ENCODE measurements around the gene SLC49A4.

Gene SLC49A4

GRCh38 chr3:122782804-122783203, 12.1 kb upstream of the SLC49A4 start:
- DNase-seq (ENCODE audit: extremely low spot score): no peak
- ChIA-PET CTCF (no interaction called here), POLR2A (no interaction called here)
- TF ChIP-seq FOXK2 (IDR thresholded peaks at IDR 0.05) (no peak), PKNOX1 (IDR thresholded peaks at IDR 0.05) (no peak), SUZ12 (IDR thresholded peaks at IDR 0.05) (no peak), SP1 (IDR thresholded peaks at IDR 0.05) (no peak), HDGF (IDR thresholded peaks at IDR 0.05; ENCODE audit: borderline replicate concordance) (no peak), BHLHE40 (IDR thresholded peaks at IDR 0.05; ENCODE audit: borderline replicate concordance) (no peak), FOXM1 (IDR thresholded peaks at IDR 0.05; ENCODE audit: borderline replicate concordance) (no peak), ELF4 (IDR thresholded peaks at IDR 0.05) (no peak), ZNF384 (IDR thresholded peaks at IDR 0.05) (no peak), L3MBTL2 (conservative IDR thresholded peaks at IDR 0.05) (no peak), FOXA1 (IDR thresholded peaks at IDR 0.05) (no peak)

GRCh38 chr3:122784436-122784835, 10.4 kb upstream of the SLC49A4 start:
- ChIA-PET POLR2A (no interaction called here), CTCF (interaction anchor here (0.7 kb wide), 1 partner anchor 223 kb away, joined by 3 read pairs; no protein-coding TSS in a partner anchor)
- DNase-seq (ENCODE audit: extremely low spot score): no peak
- no peak for TF ChIP-seq SP1 (IDR thresholded peaks at IDR 0.05)
- TF ChIP-seq CTBP1 (IDR thresholded peaks at IDR 0.05; ENCODE audit: borderline replicate concordance): no peak

- POLR2A ChIA-PET: no interaction called here
- CTCF ChIA-PET: no interaction called here
- no peak for DNase-seq (ENCODE audit: extremely low spot score)
- TF ChIP-seq FOXK2 (IDR thresholded peaks at IDR 0.05) (no peak), TARDBP (IDR thresholded peaks at IDR 0.05) (no peak), L3MBTL2 (conservative IDR thresholded peaks at IDR 0.05) (no peak), ARNT (IDR thresholded peaks at IDR 0.05) (no peak), FOXA1 (IDR thresholded peaks at IDR 0.05) (no peak), ELF4 (IDR thresholded peaks at IDR 0.05) (no peak), CTBP1 (IDR thresholded peaks at IDR 0.05; ENCODE audit: borderline replicate concordance) (no peak), SUZ12 (IDR thresholded peaks at IDR 0.05) (no peak), NFRKB (IDR thresholded peaks at IDR 0.05) (no peak)
Measured at GRCh38 chr3:122785231-122785630, 9.6 kb upstream of the SLC49A4 start.

GRCh38 chr3:122786066-122786465, 8.8 kb upstream of the SLC49A4 start:
- DNase-seq (ENCODE audit: extremely low spot score): no peak
- ChIA-PET CTCF (no interaction called here), POLR2A (no interaction called here)
- TF ChIP-seq BHLHE40 (IDR thresholded peaks at IDR 0.05; ENCODE audit: borderline replicate concordance) (no peak), FOXK2 (IDR thresholded peaks at IDR 0.05) (no peak), HDGF (IDR thresholded peaks at IDR 0.05; ENCODE audit: borderline replicate concordance) (no peak), ZNF384 (IDR thresholded peaks at IDR 0.05) (no peak), SP1 (IDR thresholded peaks at IDR 0.05) (no peak), TARDBP (IDR thresholded peaks at IDR 0.05) (no peak), NFRKB (IDR thresholded peaks at IDR 0.05) (no peak)

- ChIA-PET CTCF (no interaction called here), POLR2A (no interaction called here)
- TF ChIP-seq PKNOX1 (IDR thresholded peaks at IDR 0.05) (no peak), TARDBP (IDR thresholded peaks at IDR 0.05) (no peak), FOXM1 (IDR thresholded peaks at IDR 0.05; ENCODE audit: borderline replicate concordance) (no peak), ELF4 (IDR thresholded peaks at IDR 0.05) (no peak), HDGF (IDR thresholded peaks at IDR 0.05; ENCODE audit: borderline replicate concordance) (no peak), ZNF384 (IDR thresholded peaks at IDR 0.05) (no peak)
- DNase-seq (ENCODE audit: extremely low spot score): no peak
Measured at GRCh38 chr3:122787872-122788271, 7.0 kb upstream of the SLC49A4 start.

- DNase-seq (ENCODE audit: extremely low spot score): no peak
- ChIA-PET POLR2A (no interaction called here), CTCF (interaction anchor here (1.5 kb wide), 1 partner anchor 30 kb away, joined by 3 read pairs; no protein-coding TSS in a partner anchor)
- no peak for TF ChIP-seq CTBP1 (IDR thresholded peaks at IDR 0.05; ENCODE audit: borderline replicate concordance)
- TF ChIP-seq L3MBTL2 (conservative IDR thresholded peaks at IDR 0.05): no peak
- no peak for TF ChIP-seq HDGF (IDR thresholded peaks at IDR 0.05; ENCODE audit: borderline replicate concordance)
- TF ChIP-seq TARDBP (IDR thresholded peaks at IDR 0.05): no peak
- no peak for TF ChIP-seq FOXK2 (IDR thresholded peaks at IDR 0.05)
- no peak for TF ChIP-seq FOXM1 (IDR thresholded peaks at IDR 0.05; ENCODE audit: borderline replicate concordance)
- no peak for TF ChIP-seq NFRKB (IDR thresholded peaks at IDR 0.05)
- no peak for TF ChIP-seq ZNF384 (IDR thresholded peaks at IDR 0.05)
- no peak for TF ChIP-seq LEF1 (IDR thresholded peaks at IDR 0.05; ENCODE audit: borderline replicate concordance)
- no peak for TF ChIP-seq ELF4 (IDR thresholded peaks at IDR 0.05)
- TF ChIP-seq SP1 (IDR thresholded peaks at IDR 0.05): no peak
- no peak for TF ChIP-seq SUZ12 (IDR thresholded peaks at IDR 0.05)
- TF ChIP-seq BHLHE40 (IDR thresholded peaks at IDR 0.05; ENCODE audit: borderline replicate concordance): no peak
- no peak for TF ChIP-seq ARNT (IDR thresholded peaks at IDR 0.05)
Measured at GRCh38 chr3:122789585-122790273, 5.1 kb upstream of the SLC49A4 start.

- POLR2A ChIA-PET: interaction anchor here (0.6 to 1.3 kb wide), 11 partner anchors 9 to 1304 kb away, joined by 3 to 8 read pairs (median 3); no protein-coding TSS in a partner anchor
- CTCF ChIA-PET: interaction anchor here (0.5 to 0.9 kb wide), 2 partner anchors 38 to 877 kb away, joined by 3 to 4 read pairs; no protein-coding TSS in a partner anchor
- DNase-seq (ENCODE audit: extremely low spot score): peak; percentile 88
- no peak for TF ChIP-seq CTBP1 (IDR thresholded peaks at IDR 0.05; ENCODE audit: borderline replicate concordance)
- no peak for TF ChIP-seq ARNT (IDR thresholded peaks at IDR 0.05)
- TF ChIP-seq SP1 (IDR thresholded peaks at IDR 0.05): no peak
- peak; percentile 99 for TF ChIP-seq L3MBTL2 (conservative IDR thresholded peaks at IDR 0.05)
- peak; percentile 36; the same call in 1 of the 2 replicates for TF ChIP-seq ELF4 (IDR thresholded peaks at IDR 0.05)
- TF ChIP-seq BHLHE40 (IDR thresholded peaks at IDR 0.05; ENCODE audit: borderline replicate concordance): no peak
- TF ChIP-seq PKNOX1 (IDR thresholded peaks at IDR 0.05): no peak
- no peak for TF ChIP-seq HDGF (IDR thresholded peaks at IDR 0.05; ENCODE audit: borderline replicate concordance)
- no peak for TF ChIP-seq NFRKB (IDR thresholded peaks at IDR 0.05)
- no peak for TF ChIP-seq FOXM1 (IDR thresholded peaks at IDR 0.05; ENCODE audit: borderline replicate concordance)
- no peak for TF ChIP-seq SUZ12 (IDR thresholded peaks at IDR 0.05)
- peak; percentile 77 for TF ChIP-seq FOXK2 (IDR thresholded peaks at IDR 0.05)
- TF ChIP-seq TARDBP (IDR thresholded peaks at IDR 0.05): no peak
- TF ChIP-seq ZNF384 (IDR thresholded peaks at IDR 0.05): no peak
- no peak for TF ChIP-seq LEF1 (IDR thresholded peaks at IDR 0.05; ENCODE audit: borderline replicate concordance)
- TF ChIP-seq FOXA1 (IDR thresholded peaks at IDR 0.05): no peak
Measured at GRCh38 chr3:122793568-122794416, 1.1 kb upstream of the SLC49A4 start, which contains the start of gene HSPBAP1. HSPBAP1 (minus strand) TSS chr3:122793831; CDS start chr3:122793680, 151 bp downstream.

Measured in HEK293T (cell line).